GM20431 (cell line): ENCODE results near the gene DUSP28.

ENCODE experiments used
- in situ Hi-C: fragments of 300-500 bp; cut with MseI, MboI; formaldehyde crosslinking; loops from one replicate; pipeline ENCODE4 v1.15.0; 2020; ENCODE audit warnings: low sequenced_read_pairs; ENCODE audit not compliant: unreplicated experiment

DUSP28 gene

GRCh38 chr2:240595381-240596079 is 35.4 kb downstream of the DUSP28 start:
- in situ Hi-C loops, result no loop called here

GRCh38 chr2:240596080-240596460 is 35.9 kb downstream of the DUSP28 start:
- in situ Hi-C loops, result no loop called here

- in situ Hi-C loops, result no loop called here
Measured at GRCh38 chr2:240596491-240596931, 36.4 kb downstream of the DUSP28 start.

- in situ Hi-C loops, result no loop called here
Measured at GRCh38 chr2:240597054-240597418, 36.9 kb downstream of the DUSP28 start.

- in situ Hi-C loops, result no loop called here
Measured at GRCh38 chr2:240597419-240598181, 37.4 kb downstream of the DUSP28 start.

GRCh38 chr2:240598311-240598911 is 38.3 kb downstream of the DUSP28 start:
- in situ Hi-C loops, result no loop called here

GRCh38 chr2:240599141-240599583 is 39.0 kb downstream of the DUSP28 start:
- in situ Hi-C loops, result no loop called here

GRCh38 chr2:240600451-240600961 is 40.3 kb downstream of the DUSP28 start:
- in situ Hi-C loops, result no loop called here

- in situ Hi-C loops, result no loop called here
Measured at GRCh38 chr2:240601061-240601830, 41.1 kb downstream of the DUSP28 start.

GRCh38 chr2:240601831-240602160 is 41.6 kb downstream of the DUSP28 start:
- in situ Hi-C loops, result no loop called here

- in situ Hi-C loops, result no loop called here
Measured at GRCh38 chr2:240602266-240603050, 42.3 kb downstream of the DUSP28 start.

GRCh38 chr2:240603081-240603835 is 43.1 kb downstream of the DUSP28 start:
- in situ Hi-C loops, result no loop called here

- in situ Hi-C loops, result no loop called here
Measured at GRCh38 chr2:240603846-240604245, 43.7 kb downstream of the DUSP28 start.

- in situ Hi-C loops, result no loop called here
Measured at GRCh38 chr2:240604291-240604938, 44.3 kb downstream of the DUSP28 start.

GRCh38 chr2:240604939-240605716 is 45.0 kb downstream of the DUSP28 start:
- in situ Hi-C loops, result no loop called here

- in situ Hi-C loops, result no loop called here
Measured at GRCh38 chr2:240605867-240606743, 45.9 kb downstream of the DUSP28 start.
